HG03095 (cell line): ENCODE results near the gene SAT2.

ENCODE experiments used
- ATAC-seq: cut with Tn5 transposase; IDR thresholded peaks from one replicate; pipeline ENCODE4 v1.9.1; 2021; ENCODE audit warnings: moderate library complexity; ENCODE audit not compliant: unreplicated experiment

Gene SAT2

GRCh38 chr17:7592422-7593021 is 35.1 kb downstream of the SAT2 start:
- no peak for ATAC-seq

GRCh38 chr17:7591596-7591995 is 36.0 kb downstream of the SAT2 start:
- ATAC-seq: no peak

- no peak for ATAC-seq
These were observed 36.9 kb downstream of the SAT2 start for GRCh38 chr17:7590743-7591142.

- ATAC-seq: no peak
These were observed 37.5 kb downstream of the SAT2 start, which contains the start of gene SOX15 for GRCh38 chr17:7589891-7590691. Gene SOX15, minus strand, starts transcription at chr17:7590094. Its CDS starts 418 bp downstream, at chr17:7589676.

GRCh38 chr17:7589204-7589868 is 38.3 kb downstream of the SAT2 start:
- no peak for ATAC-seq

GRCh38 chr17:7588553-7589203 is 38.9 kb downstream of the SAT2 start:
- no peak for ATAC-seq

GRCh38 chr17:7587420-7588151 is 40.0 kb downstream of the SAT2 start:
- ATAC-seq: no peak

- no peak for ATAC-seq
These were observed 40.8 kb downstream of the SAT2 start for GRCh38 chr17:7586673-7587419.

GRCh38 chr17:7583253-7584109 is 44.1 kb downstream of the SAT2 start, which contains the start of gene MPDU1:
Gene MPDU1, plus strand, starts transcription at chr17:7583852. Its CDS starts 11 bp downstream, at chr17:7583863.
- ATAC-seq: peak; percentile 54

- no peak for ATAC-seq
These were observed 45.0 kb downstream of the SAT2 start for GRCh38 chr17:7582396-7583252.

GRCh38 chr17:7580604-7581575 is 46.7 kb downstream of the SAT2 start:
- no peak for ATAC-seq

- no peak for ATAC-seq
These were observed 47.6 kb downstream of the SAT2 start for GRCh38 chr17:7579834-7580603.

- no peak for ATAC-seq
These were observed 48.4 kb downstream of the SAT2 start, which contains the start of gene CD68 for GRCh38 chr17:7579001-7579833. Gene CD68, plus strand, starts transcription at chr17:7579638. Its CDS starts 40 bp downstream, at chr17:7579678.

- no peak for ATAC-seq
These were observed 50.1 kb downstream of the SAT2 start for GRCh38 chr17:7577327-7578199.
